Measurements from ENCODE around the gene PPP3R1. TPM values are rescaled to one million over a fixed set of nuclear protein-coding genes. Genes with fewer than 3 reads are reported as not detected.

Gene PPP3R1
- total and polyA plus RNA-seq, 2 donors (not counting 3 experiments of a cell fraction or from before 2014, with no cell fraction given) = 8.4 to 62.2 TPM

DNA sequence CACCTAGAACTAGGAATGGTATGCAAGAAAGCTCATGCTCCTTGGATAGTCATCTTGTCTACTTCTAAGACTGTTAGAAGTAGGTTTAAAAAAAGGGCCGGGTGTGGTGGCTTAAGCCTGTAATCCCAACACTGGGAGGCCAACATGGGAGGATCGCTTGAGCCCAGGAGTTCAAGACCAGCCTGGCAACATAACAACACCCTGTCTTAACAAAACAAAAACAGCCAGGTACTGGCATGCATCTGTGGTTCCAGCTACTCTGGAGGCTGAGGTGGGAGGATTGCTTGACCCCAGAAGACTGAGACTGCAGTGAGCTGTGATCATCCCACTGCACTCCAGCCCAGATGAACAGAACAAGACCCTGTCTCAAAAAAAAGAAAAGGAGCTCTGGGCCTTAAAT lies 74.8 kb downstream of the PPP3R1 start:
- Histone ChIP-seq H3K9me3 (replicated peaks; ENCODE audit: control insufficient read depth, insufficient read depth, low read length) (no peaks in the 10 kb centered on the region), H2AFZ (ENCODE audit: low read depth, low read length) (no peak overlapping the region), H4K20me1 (replicated peaks; ENCODE audit: control insufficient read depth, extremely low read depth, insufficient read depth, low read length) (peaks cover under 1% of the 10 kb centered on the region), H3K36me3 (ENCODE audit: control insufficient read depth in 2 of 2, extremely low read depth in 1 of 2, insufficient read depth in 2 of 2, low read length in 2 of 2) (peaks cover 5 to 14% of the 10 kb centered on the region in 2 experiments), H3K27ac (ENCODE audit: insufficient read depth, low read depth, low read length) (no peak overlapping the region), H3K9me1 (replicated peaks; ENCODE audit: control insufficient read depth, extremely low read depth, insufficient read depth, low read length) (no peaks in the 10 kb centered on the region), H3K4me1 (ENCODE audit: control insufficient read depth, extremely low read depth, insufficient read depth, low read length) (no peaks in the 10 kb centered on the region), H3K4me2 (ENCODE audit: insufficient read depth, low read length) (no peak overlapping the region), H3K27me3 (ENCODE audit: control insufficient read depth in 2 of 2, insufficient read depth in 2 of 2, low read length in 2 of 2) (no peaks in the 10 kb centered on the region), H3K4me3 (replicated peaks in 1 of 3; ENCODE audit: insufficient read depth in 1 of 3, low read depth in 1 of 3, low read length in 3 of 3) (no peak overlapping the region), H3K79me2 (ENCODE audit: control insufficient read depth, insufficient read depth, low read length) (peaks cover 3% of the 10 kb centered on the region), H3K9ac (replicated peaks; ENCODE audit: extremely low read depth, insufficient read depth, low read length) (no peak overlapping the region)
- DNase-seq (ENCODE audit: low read depth, low spot score) (no peak), FAIRE-seq (no peak)
- dilution Hi-C loops (cut with MboI; ENCODE audit: extremely low pct_ligation_motif_present, low sequenced_read_pairs) = no loop called here
- POLR2A ChIA-PET = no interaction called here
- TF ChIP-seq, protein P1, sequence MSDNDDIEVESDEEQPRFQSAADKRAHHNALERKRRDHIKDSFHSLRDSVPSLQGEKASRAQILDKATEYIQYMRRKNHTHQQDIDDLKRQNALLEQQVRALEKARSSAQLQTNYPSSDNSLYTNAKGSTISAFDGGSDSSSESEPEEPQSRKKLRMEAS (IDR thresholded peaks at IDR 0.05; ENCODE audit: insufficient read depth, insufficient read length) = no peak
- TF ChIP-seq JUN (IDR thresholded peaks at IDR 0.05; ENCODE audit: borderline replicate concordance, insufficient read depth, insufficient read length, low read depth) (no peak), MYC (IDR thresholded peaks at IDR 0.05; ENCODE audit: low read depth, low read length) (no peak), EZH2 (IDR thresholded peaks at IDR 0.05; ENCODE audit: borderline replicate concordance, low read depth, low read length, severe bottlenecking) (no peak), POLR2A (IDR thresholded peaks at IDR 0.05; ENCODE audit: low read depth, low read length) (no peak), POLR2AphosphoS5 (IDR thresholded peaks at IDR 0.05; ENCODE audit: insufficient read depth, low read depth, low read length) (no peak), FOS (IDR thresholded peaks at IDR 0.05; ENCODE audit: borderline replicate concordance, insufficient read depth, low read length) (no peak), GATA2 (IDR thresholded peaks at IDR 0.05; ENCODE audit: insufficient read depth, insufficient read length, low read depth, low read length) (no peak)
- TF ChIP-seq, protein P2, sequence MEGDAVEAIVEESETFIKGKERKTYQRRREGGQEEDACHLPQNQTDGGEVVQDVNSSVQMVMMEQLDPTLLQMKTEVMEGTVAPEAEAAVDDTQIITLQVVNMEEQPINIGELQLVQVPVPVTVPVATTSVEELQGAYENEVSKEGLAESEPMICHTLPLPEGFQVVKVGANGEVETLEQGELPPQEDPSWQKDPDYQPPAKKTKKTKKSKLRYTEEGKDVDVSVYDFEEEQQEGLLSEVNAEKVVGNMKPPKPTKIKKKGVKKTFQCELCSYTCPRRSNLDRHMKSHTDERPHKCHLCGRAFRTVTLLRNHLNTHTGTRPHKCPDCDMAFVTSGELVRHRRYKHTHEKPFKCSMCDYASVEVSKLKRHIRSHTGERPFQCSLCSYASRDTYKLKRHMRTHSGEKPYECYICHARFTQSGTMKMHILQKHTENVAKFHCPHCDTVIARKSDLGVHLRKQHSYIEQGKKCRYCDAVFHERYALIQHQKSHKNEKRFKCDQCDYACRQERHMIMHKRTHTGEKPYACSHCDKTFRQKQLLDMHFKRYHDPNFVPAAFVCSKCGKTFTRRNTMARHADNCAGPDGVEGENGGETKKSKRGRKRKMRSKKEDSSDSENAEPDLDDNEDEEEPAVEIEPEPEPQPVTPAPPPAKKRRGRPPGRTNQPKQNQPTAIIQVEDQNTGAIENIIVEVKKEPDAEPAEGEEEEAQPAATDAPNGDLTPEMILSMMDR (IDR thresholded peaks at IDR 0.05; ENCODE audit: extremely low read depth in 1 of 2, insufficient read depth in 1 of 2, low read depth in 1 of 2, low read length in 2 of 2) = no peak
- no TSS peak for BruUV-seq (replicated peaks)
- CTCF ChIA-PET = interaction anchor here (0.9 to 1.0 kb wide), 2 partner anchors 9 to 19 kb away, joined by 3 to 4 read pairs; no protein-coding TSS in a partner anchor
- intact Hi-C loops (cut with micrococcal nuclease) = no loop called here

Measured in endothelial cell of umbilical vein (primary cell).